C4-2B (cell line): Measurements from ENCODE around the gene C11orf68.

Source experiments
- ZFX ChIP-seq: fragments of 450-650 bp; IDR thresholded peaks from 2 replicates; pipeline ENCODE4 v1.6.1; 2017
- TF ChIP-seq, protein P1 (sequence below): fragments of 450-650 bp; conservative IDR thresholded peaks from 2 replicates; pipeline ENCODE4 v1.5.1; 2017; ENCODE audit warnings: mild to moderate bottlenecking

DNA sequence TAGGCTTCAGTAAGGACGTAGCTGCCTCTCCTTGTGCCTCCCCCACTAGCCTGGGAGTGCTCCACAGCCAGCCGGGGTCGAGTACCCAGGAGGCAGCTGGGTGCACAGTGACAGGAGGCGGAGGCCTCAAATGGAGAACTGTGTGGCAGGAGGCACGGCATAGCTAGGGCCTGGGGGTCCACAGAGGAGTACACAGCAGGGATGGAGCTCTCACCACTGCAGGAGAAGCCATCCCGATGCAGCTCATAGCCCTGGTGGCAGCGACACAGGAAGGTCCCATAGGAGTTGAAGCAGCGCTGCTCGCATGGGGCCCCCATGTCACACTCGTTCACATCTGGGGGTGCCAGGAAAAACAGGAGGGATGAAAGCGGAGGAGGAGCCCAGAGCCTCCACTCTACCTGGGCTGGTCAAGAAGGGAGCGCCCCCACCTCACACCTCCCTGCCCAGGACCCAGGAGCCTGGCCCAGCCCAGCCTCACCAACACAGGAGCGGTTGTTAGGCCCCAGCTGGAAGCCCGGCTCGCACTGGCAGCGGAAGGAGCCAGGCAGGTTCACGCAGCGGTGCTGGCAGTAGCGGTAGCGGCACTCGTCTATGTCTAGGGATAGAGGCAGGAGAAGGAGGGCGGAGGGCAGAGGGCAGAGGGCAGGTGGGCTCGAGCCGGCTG lies 49.1 kb downstream of the C11orf68 start:
- TF ChIP-seq, protein P1, sequence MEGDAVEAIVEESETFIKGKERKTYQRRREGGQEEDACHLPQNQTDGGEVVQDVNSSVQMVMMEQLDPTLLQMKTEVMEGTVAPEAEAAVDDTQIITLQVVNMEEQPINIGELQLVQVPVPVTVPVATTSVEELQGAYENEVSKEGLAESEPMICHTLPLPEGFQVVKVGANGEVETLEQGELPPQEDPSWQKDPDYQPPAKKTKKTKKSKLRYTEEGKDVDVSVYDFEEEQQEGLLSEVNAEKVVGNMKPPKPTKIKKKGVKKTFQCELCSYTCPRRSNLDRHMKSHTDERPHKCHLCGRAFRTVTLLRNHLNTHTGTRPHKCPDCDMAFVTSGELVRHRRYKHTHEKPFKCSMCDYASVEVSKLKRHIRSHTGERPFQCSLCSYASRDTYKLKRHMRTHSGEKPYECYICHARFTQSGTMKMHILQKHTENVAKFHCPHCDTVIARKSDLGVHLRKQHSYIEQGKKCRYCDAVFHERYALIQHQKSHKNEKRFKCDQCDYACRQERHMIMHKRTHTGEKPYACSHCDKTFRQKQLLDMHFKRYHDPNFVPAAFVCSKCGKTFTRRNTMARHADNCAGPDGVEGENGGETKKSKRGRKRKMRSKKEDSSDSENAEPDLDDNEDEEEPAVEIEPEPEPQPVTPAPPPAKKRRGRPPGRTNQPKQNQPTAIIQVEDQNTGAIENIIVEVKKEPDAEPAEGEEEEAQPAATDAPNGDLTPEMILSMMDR: no peak
- TF ChIP-seq ZFX: no peak
